Measurements from ENCODE around the gene ZFYVE19. TPM values are rescaled to one million over a fixed set of nuclear protein-coding genes. Genes with fewer than 3 reads are reported as not detected.
A peak's percentile ranks its signal among the peaks of the same experiment; 100 is the strongest.

The ZFYVE19 gene
- total and polyA plus RNA-seq, 2 donors (not counting 3 experiments of a cell fraction or from before 2014, with no cell fraction given) = 29.7 to 47.2 TPM

DNA sequence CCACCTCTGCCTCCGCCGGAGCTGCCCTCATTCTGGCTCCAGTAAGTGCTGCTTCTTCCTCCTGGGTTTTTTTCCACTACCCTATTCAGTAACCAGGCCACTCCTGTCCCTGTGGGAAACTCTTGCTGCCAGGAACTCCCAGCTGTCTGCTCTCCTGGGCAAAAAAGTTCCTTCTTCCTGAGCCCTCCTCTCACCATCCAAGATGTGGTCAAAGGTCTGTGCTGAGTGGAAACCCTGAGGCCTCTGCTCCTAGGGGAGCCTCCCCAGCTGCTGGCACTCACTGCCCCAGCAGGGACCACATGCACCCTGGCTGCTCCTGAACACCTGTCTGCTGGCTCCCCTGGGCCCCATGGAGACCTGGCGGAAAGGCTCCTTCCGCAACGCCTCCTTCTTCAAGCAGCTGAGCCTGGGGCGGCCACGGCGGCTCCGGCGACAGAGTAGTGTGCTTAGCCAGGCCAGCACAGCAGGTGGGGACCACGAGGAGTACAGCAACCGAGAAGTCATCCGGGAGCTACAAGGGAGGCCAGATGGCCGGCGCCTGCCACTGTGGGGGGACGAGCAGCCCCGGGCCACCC lies 36.7 kb upstream of the ZFYVE19 start:
- H3K4me2 ChIP-seq (ENCODE audit: insufficient read depth, low read length) = no peak overlapping the region
- peaks cover 0 to 17% of the 10 kb centered on the region in 2 experiments for H3K36me3 ChIP-seq (ENCODE audit: control insufficient read depth in 2 of 2, extremely low read depth in 1 of 2, insufficient read depth in 2 of 2, low read length in 2 of 2)
- H3K27me3 ChIP-seq (ENCODE audit: control insufficient read depth in 2 of 2, insufficient read depth in 2 of 2, low read length in 2 of 2) = no peaks in the 10 kb centered on the region
- POLR2A ChIA-PET = no interaction called here
- H3K9me1 ChIP-seq (replicated peaks; ENCODE audit: control insufficient read depth, extremely low read depth, insufficient read depth, low read length) = no peaks in the 10 kb centered on the region
- peak overlapping the region; percentile 46 for H3K27ac ChIP-seq (ENCODE audit: insufficient read depth, low read depth, low read length)
- H3K4me1 ChIP-seq (ENCODE audit: control insufficient read depth, extremely low read depth, insufficient read depth, low read length) = peaks cover 26% of the 10 kb centered on the region
- FAIRE-seq (peak; percentile 40), DNase-seq (ENCODE audit: low read depth, low spot score) (no peak)
- dilution Hi-C loops (cut with MboI; ENCODE audit: extremely low pct_ligation_motif_present, low sequenced_read_pairs) = no loop called here
- H3K9me3 ChIP-seq (replicated peaks; ENCODE audit: control insufficient read depth, insufficient read depth, low read length) = no peaks in the 10 kb centered on the region
- no peaks in the 10 kb centered on the region for H3K79me2 ChIP-seq (ENCODE audit: control insufficient read depth, insufficient read depth, low read length)
- H3K9ac ChIP-seq (replicated peaks; ENCODE audit: extremely low read depth, insufficient read depth, low read length) = no peak overlapping the region
- H2AFZ ChIP-seq (ENCODE audit: low read depth, low read length) = no peak overlapping the region
- H3K4me3 ChIP-seq (replicated peaks in 1 of 3; ENCODE audit: insufficient read depth in 1 of 3, low read depth in 1 of 3, low read length in 3 of 3) = no peak overlapping the region
- no peaks in the 10 kb centered on the region for H4K20me1 ChIP-seq (replicated peaks; ENCODE audit: control insufficient read depth, extremely low read depth, insufficient read depth, low read length)
- intact Hi-C loops (cut with micrococcal nuclease) = no loop called here
- CTCF ChIA-PET = interaction anchor here (0.9 to 2.7 kb wide), 7 partner anchors 12 to 124 kb away, joined by 3 to 22 read pairs (median 8); partner anchors contain the start of genes DNAJC17, VPS18 and ZFYVE19
- BruUV-seq (replicated peaks) = no TSS peak
- TF ChIP-seq POLR2A (IDR thresholded peaks at IDR 0.05; ENCODE audit: low read depth, low read length) = no peak
- no peak for TF ChIP-seq POLR2AphosphoS5 (IDR thresholded peaks at IDR 0.05; ENCODE audit: insufficient read depth, low read depth, low read length)
- TF ChIP-seq FOS (IDR thresholded peaks at IDR 0.05; ENCODE audit: borderline replicate concordance, insufficient read depth, low read length) = no peak
- TF ChIP-seq, protein P1, sequence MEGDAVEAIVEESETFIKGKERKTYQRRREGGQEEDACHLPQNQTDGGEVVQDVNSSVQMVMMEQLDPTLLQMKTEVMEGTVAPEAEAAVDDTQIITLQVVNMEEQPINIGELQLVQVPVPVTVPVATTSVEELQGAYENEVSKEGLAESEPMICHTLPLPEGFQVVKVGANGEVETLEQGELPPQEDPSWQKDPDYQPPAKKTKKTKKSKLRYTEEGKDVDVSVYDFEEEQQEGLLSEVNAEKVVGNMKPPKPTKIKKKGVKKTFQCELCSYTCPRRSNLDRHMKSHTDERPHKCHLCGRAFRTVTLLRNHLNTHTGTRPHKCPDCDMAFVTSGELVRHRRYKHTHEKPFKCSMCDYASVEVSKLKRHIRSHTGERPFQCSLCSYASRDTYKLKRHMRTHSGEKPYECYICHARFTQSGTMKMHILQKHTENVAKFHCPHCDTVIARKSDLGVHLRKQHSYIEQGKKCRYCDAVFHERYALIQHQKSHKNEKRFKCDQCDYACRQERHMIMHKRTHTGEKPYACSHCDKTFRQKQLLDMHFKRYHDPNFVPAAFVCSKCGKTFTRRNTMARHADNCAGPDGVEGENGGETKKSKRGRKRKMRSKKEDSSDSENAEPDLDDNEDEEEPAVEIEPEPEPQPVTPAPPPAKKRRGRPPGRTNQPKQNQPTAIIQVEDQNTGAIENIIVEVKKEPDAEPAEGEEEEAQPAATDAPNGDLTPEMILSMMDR (IDR thresholded peaks at IDR 0.05; ENCODE audit: extremely low read depth in 1 of 2, insufficient read depth in 1 of 2, low read depth in 1 of 2, low read length in 2 of 2) = no peak
- no peak for TF ChIP-seq MYC (IDR thresholded peaks at IDR 0.05; ENCODE audit: low read depth, low read length)
- no peak for TF ChIP-seq MAX (IDR thresholded peaks at IDR 0.05; ENCODE audit: insufficient read depth, insufficient read length)
- TF ChIP-seq EZH2 (IDR thresholded peaks at IDR 0.05; ENCODE audit: borderline replicate concordance, low read depth, low read length, severe bottlenecking) = no peak
- TF ChIP-seq JUN (IDR thresholded peaks at IDR 0.05; ENCODE audit: borderline replicate concordance, insufficient read depth, insufficient read length, low read depth) = no peak
- no peak for TF ChIP-seq GATA2 (IDR thresholded peaks at IDR 0.05; ENCODE audit: insufficient read depth, insufficient read length, low read depth, low read length)

Measured in endothelial cell of umbilical vein (primary cell).